ENCODE measurements around the gene NT5C3A.
"Not testable (repeated sequence)": the region's sequence is repeated elsewhere in the genome, so short reads cannot be mapped to it uniquely, and the experiment has no call there.

The NT5C3A gene

GRCh38 chr7:33062023-33062781 lies at the start of gene NT5C3A:
Gene NT5C3A (minus strand): TSS chr7:33062776. CDS start chr7:33062705, 71 bp downstream.
- DNase-seq = peak; percentile 22

GRCh38 chr7:33111614-33112013 lies 49.0 kb upstream of the NT5C3A start:
- DNase-seq = no peak

GRCh38 chr7:33109758-33110238 lies 47.2 kb upstream of the NT5C3A start:
- no peak for DNase-seq

- peak; percentile 75 for DNase-seq
These were observed 46.6 kb upstream of the NT5C3A start, which contains the start of gene RP9 for GRCh38 chr7:33109005-33109757. Gene RP9 (minus strand): TSS chr7:33109404. CDS start chr7:33109372, 32 bp downstream.

DNA sequence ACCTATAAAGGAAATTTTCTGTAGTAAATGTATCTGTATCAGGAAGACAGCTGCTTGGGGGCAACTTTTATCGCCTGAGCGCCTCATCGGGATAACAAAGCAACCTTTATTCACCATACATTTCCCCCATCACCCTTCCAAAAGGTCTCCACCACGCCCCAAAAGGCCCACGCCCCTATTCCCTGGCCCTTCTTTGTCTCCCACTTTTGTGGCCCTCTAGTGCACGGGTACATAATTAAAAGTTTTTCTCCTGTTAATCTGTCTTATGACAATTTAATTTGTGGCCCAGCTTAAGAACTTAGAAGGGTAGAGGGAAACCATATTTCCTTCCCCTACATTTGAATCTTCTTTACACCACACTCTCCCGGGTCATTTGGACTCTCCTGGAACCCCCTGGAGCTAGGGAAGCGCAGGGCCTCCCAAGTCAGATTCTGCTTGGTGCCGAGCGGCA lies 46.0 kb upstream of the NT5C3A start:
- no peak for DNase-seq

DNA sequence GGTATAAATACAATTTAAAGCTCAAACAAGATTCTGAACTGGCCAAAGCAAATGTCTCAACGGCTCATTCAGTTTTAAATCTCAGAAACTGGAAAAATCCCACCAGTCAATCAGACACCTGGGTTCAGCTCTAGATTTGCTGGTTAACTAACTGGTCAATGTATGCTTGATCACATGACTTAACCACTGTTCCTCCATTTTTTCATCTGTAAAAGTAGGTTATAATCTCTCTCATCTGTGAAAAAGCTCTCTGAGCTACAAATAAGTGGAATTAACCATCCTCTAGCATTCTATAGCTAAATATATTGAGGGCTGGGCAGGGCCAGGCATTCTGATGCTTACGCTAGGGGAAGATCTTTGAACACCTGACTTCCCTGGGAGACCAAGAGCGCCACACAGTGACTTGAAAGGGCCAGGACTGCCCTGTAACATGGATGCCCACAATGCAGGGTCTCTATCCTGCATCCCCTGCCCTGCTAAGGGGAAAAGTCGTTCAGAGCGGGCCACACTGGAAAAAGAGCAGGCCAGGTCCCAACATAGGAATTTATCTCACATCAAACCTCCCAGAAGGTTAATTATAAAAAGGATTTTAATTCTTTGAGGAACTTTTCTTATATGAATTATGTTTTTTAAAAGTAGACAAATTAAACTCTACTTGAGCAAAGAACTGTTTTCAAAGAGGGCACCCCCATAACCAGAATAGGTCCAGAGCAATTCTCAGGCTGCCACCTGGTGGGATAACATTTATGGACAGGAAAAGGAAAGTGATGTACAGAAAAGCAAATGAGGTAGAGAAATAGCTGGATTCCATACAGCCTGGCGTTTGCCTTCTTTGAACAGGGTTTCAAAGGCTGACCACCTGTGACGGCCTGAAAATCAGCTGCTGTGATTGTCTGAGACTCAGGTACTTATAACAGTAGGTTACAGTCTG lies 44.8 kb upstream of the NT5C3A start:
- DNase-seq = no peak

- no peak for DNase-seq
These were observed 39.3 kb upstream of the NT5C3A start for GRCh38 chr7:33101906-33102305.

DNA sequence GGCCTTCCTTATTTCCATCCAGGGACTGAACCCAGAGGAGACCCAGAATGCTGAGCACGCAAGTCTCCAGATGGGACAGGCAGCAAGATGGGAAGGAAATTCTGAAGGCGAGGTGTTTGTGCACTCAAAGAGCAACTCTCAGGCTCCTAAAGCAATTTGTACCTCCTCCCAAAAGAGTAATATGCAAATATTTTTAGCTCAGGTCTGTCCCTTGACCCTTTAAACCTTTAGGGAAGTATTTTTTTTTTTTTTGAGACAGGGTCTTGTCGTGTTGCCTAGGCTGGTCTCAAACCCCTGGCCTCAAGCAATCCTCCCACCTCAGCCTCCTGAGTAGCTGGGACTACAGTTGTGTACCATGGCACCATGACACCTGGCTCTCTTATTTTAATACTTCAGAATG lies 38.2 kb upstream of the NT5C3A start:
- DNase-seq = no peak

DNA sequence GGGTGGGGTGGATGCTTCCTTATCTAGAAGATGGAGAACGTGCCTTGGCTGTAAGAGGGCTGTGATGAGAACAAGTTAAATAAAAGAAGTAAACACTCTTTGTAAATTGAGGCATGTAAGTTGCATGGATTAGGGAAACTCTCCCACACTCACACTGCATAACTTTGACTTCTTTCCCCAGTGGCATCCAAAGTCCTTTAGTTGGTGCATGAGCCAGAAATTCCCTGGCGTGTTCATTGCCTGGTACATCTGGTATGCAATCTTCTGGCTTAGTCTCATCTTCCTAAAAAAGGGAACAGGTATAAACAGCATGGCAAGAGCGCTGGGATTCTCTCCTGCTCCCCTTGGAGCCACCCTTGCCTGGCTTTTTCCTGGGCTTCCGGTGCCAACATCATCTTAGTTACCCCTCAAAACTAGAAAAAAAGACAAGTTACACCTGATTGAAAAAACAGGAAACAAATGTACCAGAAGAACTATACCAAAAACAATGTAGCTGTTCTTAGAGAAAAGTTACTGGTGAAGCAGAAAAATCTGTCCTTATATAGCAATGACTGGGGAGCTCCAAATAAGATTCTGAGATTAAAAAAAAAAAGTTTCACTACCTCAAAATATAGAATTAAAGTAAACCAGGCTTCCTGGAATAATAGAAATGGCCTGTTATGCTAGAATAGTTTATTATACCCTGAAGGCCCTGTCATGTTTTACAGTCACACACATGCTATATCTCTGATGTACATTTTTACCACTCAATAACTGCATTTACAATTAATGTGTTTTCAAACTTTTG lies 36.8 kb upstream of the NT5C3A start:
- no peak for DNase-seq

GRCh38 chr7:33094745-33095275 lies 32.2 kb upstream of the NT5C3A start:
- DNase-seq = not testable (repeated sequence)

DNA sequence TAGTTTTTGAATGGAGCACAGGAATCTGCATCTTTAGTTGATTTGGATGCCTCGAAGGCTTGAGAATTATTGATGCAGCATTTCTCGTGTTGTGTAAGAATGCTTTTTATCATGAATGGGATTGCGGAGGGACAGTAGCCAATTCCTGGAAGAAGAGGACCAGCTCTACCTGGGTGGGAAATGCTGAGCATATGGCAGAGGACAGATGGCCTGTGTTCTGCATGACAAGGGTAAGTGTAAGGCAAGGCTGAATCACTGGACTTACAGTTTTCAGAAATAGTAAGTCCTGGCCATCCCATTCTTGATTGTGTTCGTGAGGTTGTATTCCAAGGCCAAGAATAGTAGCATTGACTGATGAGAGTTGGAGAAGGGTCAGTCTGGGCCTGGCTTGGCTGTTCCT lies 30.7 kb upstream of the NT5C3A start:
- no peak for DNase-seq

DNA sequence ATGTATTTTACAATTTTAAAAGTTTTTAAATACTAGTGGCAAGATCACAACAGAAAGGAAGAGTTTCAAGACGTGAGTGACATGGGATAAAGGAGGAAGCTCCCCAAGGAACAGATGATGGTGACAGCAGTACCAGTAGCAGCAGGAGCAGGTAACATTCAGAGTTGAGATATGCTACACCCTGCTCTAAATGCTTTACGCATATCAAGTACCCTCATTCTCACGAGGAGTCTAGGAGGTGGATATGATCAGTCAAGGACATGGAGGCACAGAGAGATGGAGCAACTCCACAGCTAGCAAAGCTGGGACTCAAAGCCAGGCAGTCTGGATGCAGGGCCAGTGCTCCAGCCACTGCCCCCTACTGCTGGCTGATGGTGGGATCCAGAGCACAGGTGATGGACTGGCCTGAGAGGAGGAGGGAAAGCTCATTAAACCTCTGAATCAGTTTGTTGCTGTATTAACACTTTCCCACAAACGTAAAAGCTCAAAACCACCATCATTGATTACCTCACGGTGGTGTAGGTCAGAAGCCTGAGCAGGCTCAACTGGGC lies 29.1 kb upstream of the NT5C3A start:
- DNase-seq = no peak

- DNase-seq = no peak
These were observed 28.5 kb upstream of the NT5C3A start for GRCh38 chr7:33091111-33091531.

DNA sequence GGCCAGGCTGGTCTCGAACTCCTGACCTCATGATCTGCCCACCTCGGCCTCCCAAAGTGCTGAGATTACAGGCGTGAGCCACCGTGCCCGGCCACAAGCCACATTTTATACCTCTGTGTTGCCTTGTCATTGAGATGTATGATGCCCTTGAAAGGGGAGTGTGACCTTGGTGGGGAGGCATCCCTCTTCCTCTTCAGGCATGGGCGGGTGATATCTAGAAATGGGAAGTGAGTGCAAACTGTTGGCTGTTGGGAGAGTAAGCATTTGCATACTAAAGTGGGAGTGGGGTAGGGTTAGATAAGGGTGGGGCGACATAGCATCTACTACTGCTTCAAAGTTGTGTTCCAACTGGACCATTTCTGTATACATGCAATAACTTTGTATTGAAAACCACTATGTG lies 26.6 kb upstream of the NT5C3A start:
- no peak for DNase-seq

DNA sequence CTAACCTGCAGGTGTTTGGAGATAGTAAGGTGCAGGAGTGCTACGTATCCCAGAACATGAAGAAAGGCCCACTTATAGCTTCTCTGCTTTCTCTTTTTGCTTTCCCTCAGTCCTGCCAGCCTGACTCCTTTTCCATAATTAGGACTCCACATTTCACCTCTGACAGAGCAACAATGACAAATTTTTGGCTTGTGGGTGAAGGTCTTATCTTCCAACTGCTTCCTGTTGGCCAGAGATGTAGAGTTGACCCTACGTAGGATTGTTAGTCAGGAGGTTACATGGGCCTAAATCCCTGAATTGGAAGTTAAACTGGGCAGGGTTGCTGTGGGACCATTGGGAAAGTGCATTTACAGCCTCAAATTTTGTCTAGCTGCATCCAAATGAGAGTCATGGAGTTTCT lies 25.3 kb upstream of the NT5C3A start:
- no peak for DNase-seq

GRCh38 chr7:33087356-33087755 lies 24.8 kb upstream of the NT5C3A start:
- no peak for DNase-seq

GRCh38 chr7:33079763-33080690 lies 17.5 kb upstream of the NT5C3A start:
- DNase-seq = no peak

DNA sequence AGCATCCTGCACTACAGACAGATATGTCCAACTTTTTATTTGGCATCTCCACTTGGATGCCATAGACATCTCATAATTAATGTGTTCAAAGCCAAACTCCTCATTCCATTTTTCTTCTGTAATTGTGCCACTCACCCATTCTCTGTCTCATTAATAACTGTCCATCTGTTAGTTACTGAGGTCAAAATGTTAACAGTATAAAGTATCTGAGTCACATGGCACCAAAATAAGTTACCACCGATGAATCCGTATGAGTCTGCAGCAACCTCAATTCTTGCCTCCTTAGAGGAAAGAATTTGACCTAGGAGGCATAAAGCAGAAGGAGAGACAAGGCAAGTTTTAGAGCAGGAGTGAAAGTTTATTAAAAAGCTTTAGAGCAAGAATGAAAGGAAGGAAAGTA lies 16.5 kb upstream of the NT5C3A start:
- DNase-seq = no peak

DNA sequence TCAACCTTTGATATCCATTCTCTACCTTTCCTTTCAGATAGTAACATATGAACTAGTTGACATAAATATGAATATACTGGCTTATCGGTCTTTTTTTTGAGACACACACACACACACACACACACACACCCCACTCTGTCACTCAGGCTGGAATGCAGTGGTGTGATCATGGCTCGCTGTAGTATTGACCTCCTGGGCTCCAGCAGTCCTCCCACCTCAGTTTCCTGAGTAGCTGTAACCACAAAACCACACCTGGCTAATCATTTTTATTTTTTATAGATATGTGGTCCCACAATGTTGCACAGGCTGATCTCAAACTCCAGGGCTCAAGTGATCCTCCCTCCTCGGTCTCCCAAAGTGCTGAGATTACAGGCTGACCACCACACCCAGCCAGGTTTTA lies 14.2 kb upstream of the NT5C3A start:
- DNase-seq = no peak

- DNase-seq = no peak
These were observed 13.4 kb upstream of the NT5C3A start for GRCh38 chr7:33075818-33076518.

All from activated CD4-positive, alpha-beta T cell treated with anti-CD3 and anti-CD28 coated beads, Interleukin-2, amount 50 U/mL, for 1 hour (primary cell).